ENCODE measurements around the gene NTM.

DNA sequence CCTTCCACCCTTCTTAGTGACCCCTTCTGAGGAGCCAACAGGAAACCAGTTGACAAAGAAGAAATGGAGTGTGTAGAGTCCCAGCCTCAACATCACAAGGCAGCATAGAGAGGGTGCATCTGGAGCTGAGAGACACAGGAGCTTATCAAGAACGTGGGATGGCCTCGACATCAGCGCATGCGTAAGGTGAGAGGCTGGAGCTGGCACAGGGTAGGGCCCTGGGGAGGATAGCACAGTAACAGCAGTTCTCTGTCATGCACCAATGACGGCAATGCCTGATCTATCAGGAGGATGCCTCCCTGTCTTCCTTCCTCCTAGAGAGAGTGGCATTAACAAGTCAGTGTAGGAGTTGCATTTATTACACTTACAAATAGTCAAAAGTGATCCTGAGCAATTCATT is 426.1 kb downstream of the NTM start:
- TF ChIP-seq POLR2AphosphoS5 (IDR thresholded peaks at IDR 0.05) (no peak), TAF1 (IDR thresholded peaks at IDR 0.05; ENCODE audit: low read depth) (no peak), EZH2 (IDR thresholded peaks at IDR 0.05; ENCODE audit: borderline replicate concordance, insufficient read depth, low read length, poor library complexity, severe bottlenecking) (no peak), RAD21 (conservative IDR thresholded peaks at IDR 0.05) (no peak), SMC3 (conservative IDR thresholded peaks at IDR 0.05; ENCODE audit: poor library complexity) (no peak), EP300 (conservative IDR thresholded peaks at IDR 0.05; ENCODE audit: poor library complexity, severe bottlenecking) (no peak), MXI1 (conservative IDR thresholded peaks at IDR 0.05; ENCODE audit: poor library complexity, severe bottlenecking) (no peak)
- TF ChIP-seq, protein P1, sequence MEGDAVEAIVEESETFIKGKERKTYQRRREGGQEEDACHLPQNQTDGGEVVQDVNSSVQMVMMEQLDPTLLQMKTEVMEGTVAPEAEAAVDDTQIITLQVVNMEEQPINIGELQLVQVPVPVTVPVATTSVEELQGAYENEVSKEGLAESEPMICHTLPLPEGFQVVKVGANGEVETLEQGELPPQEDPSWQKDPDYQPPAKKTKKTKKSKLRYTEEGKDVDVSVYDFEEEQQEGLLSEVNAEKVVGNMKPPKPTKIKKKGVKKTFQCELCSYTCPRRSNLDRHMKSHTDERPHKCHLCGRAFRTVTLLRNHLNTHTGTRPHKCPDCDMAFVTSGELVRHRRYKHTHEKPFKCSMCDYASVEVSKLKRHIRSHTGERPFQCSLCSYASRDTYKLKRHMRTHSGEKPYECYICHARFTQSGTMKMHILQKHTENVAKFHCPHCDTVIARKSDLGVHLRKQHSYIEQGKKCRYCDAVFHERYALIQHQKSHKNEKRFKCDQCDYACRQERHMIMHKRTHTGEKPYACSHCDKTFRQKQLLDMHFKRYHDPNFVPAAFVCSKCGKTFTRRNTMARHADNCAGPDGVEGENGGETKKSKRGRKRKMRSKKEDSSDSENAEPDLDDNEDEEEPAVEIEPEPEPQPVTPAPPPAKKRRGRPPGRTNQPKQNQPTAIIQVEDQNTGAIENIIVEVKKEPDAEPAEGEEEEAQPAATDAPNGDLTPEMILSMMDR (IDR thresholded peaks at IDR 0.05; ENCODE audit: poor library complexity, severe bottlenecking), result no peak
- TF ChIP-seq, protein P2, sequence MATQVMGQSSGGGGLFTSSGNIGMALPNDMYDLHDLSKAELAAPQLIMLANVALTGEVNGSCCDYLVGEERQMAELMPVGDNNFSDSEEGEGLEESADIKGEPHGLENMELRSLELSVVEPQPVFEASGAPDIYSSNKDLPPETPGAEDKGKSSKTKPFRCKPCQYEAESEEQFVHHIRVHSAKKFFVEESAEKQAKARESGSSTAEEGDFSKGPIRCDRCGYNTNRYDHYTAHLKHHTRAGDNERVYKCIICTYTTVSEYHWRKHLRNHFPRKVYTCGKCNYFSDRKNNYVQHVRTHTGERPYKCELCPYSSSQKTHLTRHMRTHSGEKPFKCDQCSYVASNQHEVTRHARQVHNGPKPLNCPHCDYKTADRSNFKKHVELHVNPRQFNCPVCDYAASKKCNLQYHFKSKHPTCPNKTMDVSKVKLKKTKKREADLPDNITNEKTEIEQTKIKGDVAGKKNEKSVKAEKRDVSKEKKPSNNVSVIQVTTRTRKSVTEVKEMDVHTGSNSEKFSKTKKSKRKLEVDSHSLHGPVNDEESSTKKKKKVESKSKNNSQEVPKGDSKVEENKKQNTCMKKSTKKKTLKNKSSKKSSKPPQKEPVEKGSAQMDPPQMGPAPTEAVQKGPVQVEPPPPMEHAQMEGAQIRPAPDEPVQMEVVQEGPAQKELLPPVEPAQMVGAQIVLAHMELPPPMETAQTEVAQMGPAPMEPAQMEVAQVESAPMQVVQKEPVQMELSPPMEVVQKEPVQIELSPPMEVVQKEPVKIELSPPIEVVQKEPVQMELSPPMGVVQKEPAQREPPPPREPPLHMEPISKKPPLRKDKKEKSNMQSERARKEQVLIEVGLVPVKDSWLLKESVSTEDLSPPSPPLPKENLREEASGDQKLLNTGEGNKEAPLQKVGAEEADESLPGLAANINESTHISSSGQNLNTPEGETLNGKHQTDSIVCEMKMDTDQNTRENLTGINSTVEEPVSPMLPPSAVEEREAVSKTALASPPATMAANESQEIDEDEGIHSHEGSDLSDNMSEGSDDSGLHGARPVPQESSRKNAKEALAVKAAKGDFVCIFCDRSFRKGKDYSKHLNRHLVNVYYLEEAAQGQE (IDR thresholded peaks at IDR 0.05; ENCODE audit: borderline replicate concordance), result no peak

All from neural cell (in vitro differentiated cells).